Panc1 (cell line): Measurements from ENCODE around the gene CRIP2. TPM values are rescaled to one million over a fixed set of nuclear protein-coding genes. Genes with fewer than 3 reads are reported as not detected.
A peak's percentile ranks its signal among the peaks of the same experiment; 100 is the strongest.

ENCODE experiments used
- ATAC-seq: fragments of 200-7000 bp; cut with Tn5 transposase; 2 replicates; pipeline ENCODE4 v1.9.1; 2020; ENCODE audit warnings: mild to moderate bottlenecking, moderate library complexity
- BruUV-seq: library from RNA; stranded (reverse); fragments of 400-500 nt; replicated peaks from 2 replicates; lab custom pipeline; 2021; lab: Mats Ljungman, UMichigan
- CTCF ChIA-PET: fragments of 300-600 bp; sonication (Branson Sonifier 250); formaldehyde crosslinking; loops from one replicate; lab custom pipeline; 2022; ENCODE audit warnings: antibody characterized with exemption; lab: Charles Lee
- POLR2A ChIA-PET: fragments of 300-600 bp; sonication (Branson Sonifier 250); formaldehyde crosslinking; loops from one replicate; lab custom pipeline; 2022; ENCODE audit warnings: antibody characterized with exemption; lab: Charles Lee
- DNase-seq: peaks from one replicate; pipeline ENCODE4 v3.0.0-alpha.2; 2010; ENCODE audit warnings: low read depth, low spot score
- H3K27ac ChIP-seq: 2 replicates; pipeline ENCODE4 v1.5.1; 2011; ENCODE audit warnings: mild to moderate bottlenecking, low read length, inconsistent platforms
- H3K27me3 ChIP-seq: fragments of 200-500 bp; sonication (Bioruptor generic); 2 replicates; pipeline ENCODE4 v1.6.0; 2014; ENCODE audit warnings: low read length, inconsistent platforms; ENCODE audit not compliant: control insufficient read depth, insufficient read depth
- H3K36me3 ChIP-seq: fragments of 200-500 bp; sonication (Bioruptor generic); 2 replicates; pipeline ENCODE4 v1.5.1; 2014; ENCODE audit warnings: inconsistent platforms, mild to moderate bottlenecking, low read length, moderate library complexity; ENCODE audit not compliant: control insufficient read depth, insufficient read depth
- H3K4me1 ChIP-seq: 2 replicates; pipeline ENCODE4 v1.5.1; 2011; ENCODE audit warnings: inconsistent platforms, mild to moderate bottlenecking, low read length, moderate library complexity; ENCODE audit not compliant: control insufficient read depth, insufficient read depth
- H3K4me3 ChIP-seq, 2 experiments: 2 replicates each; pipeline ENCODE4 v1.5.1; 2011 to 2012; ENCODE audit warnings: low read depth in 2 of 2, low read length in 2 of 2, mild to moderate bottlenecking in 2 of 2, inconsistent platforms in 1 of 2, moderate library complexity in 1 of 2
- H3K9me3 ChIP-seq: fragments of 200-500 bp; sonication (Bioruptor generic); 2 replicates; pipeline ENCODE4 v1.5.1; 2014; ENCODE audit warnings: low read depth, mild to moderate bottlenecking, inconsistent platforms, low read length, moderate library complexity; ENCODE audit not compliant: control insufficient read depth, insufficient read depth
- POLR2AphosphoS5 ChIP-seq: IDR thresholded peaks from 2 replicates; pipeline ENCODE4 v1.6.1; 2012; ENCODE audit warnings: mild to moderate bottlenecking, low read depth, low read length, moderate library complexity
- SIN3A ChIP-seq: IDR thresholded peaks from 2 replicates; pipeline ENCODE4 v1.6.1; 2012; ENCODE audit warnings: low read depth, mild to moderate bottlenecking, low read length, moderate library complexity, borderline replicate concordance; ENCODE audit not compliant: insufficient read depth
- TCF7L2 ChIP-seq: IDR thresholded peaks from 2 replicates; pipeline ENCODE4 v1.6.1; 2011; ENCODE audit warnings: mild to moderate bottlenecking, low read depth, low read length, inconsistent platforms
- in situ Hi-C: cut with HindIII; loops from 2 replicates; pipeline ENCODE4 v1.10.0; 2016; ENCODE audit warnings: low sequenced_read_pairs, low pct_unique_long_range_greater_than_20kb
- intact Hi-C: fragments of 100-400 bp; cut with micrococcal nuclease; formaldehyde crosslinking; loops from one replicate; pipeline ENCODE4 v1.10.0; 2022; ENCODE audit not compliant: unreplicated experiment
- total RNA-seq: library from RNA; stranded (reverse); gene quantifications from one replicate; pipeline ENCODE4 v1.2.1, GENCODE V29; 2021; ENCODE audit not compliant: unreplicated experiment
- TF ChIP-seq, protein P1 (sequence below), 2 experiments: IDR thresholded peaks; 2 replicates each; pipeline ENCODE4 v1.6.1; 2011 to 2012; ENCODE audit warnings: low read depth in 2 of 2, control low read depth in 1 of 2, low read length in 1 of 2, mild to moderate bottlenecking in 1 of 2, moderate library complexity in 1 of 2; ENCODE audit not compliant: insufficient read depth in 1 of 2
- TF ChIP-seq, protein P2 (sequence below): fragments of 450-650 bp; IDR thresholded peaks from 2 replicates; pipeline ENCODE4 v1.5.1; 2017; ENCODE audit warnings: mild to moderate bottlenecking

Gene CRIP2
- total RNA-seq, 1 experiment from 2014 or later: 280 TPM

DNA sequence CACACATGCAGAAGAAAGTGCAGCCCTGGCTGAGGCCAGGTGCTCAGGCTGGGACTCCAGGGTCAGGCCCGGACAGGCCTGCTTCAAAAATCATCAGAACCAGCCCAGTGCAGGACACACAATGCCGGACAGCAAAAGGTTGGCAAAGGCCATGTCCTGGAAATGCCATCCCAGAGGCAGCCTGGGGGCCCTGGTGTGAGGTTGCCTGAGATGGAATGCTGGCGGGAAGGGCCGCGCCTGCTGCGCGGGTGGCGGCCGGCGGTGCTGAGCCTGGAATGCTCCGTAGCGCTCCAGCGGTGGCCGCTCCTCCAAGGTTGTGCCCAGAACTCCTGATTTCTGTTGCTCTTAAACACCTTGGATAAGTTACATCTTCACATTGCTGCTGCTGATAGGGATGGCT, 21.7 kb upstream of the CRIP2 start:
- ChIA-PET CTCF (no interaction called here), POLR2A (interaction anchor here (0.5 kb wide), 1 partner anchor 80 kb away, joined by 3 read pairs; no protein-coding TSS in a partner anchor)

DNA sequence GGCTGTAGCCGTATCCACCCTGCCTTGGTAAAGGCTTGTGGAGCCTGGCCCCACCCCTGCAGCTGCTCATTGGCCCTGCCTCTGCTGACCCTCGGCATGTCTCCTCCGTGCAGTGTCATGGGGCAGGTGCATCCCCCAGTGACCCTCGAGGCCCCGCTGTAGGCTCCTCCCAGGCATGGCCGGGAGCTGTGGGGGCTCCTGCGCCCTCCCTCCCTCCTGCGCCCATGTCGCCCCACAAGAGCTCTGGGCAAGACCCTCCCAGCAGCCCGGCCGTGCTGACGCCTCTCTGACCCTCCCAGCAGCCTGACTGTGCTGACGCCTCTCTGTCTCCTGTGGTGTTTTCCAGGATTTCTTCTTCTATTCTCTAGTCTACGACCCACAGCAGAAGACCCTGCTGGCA, 20.8 kb upstream of the CRIP2 start:
- Histone ChIP-seq H3K4me3 (no peak overlapping the region), H3K27ac (no peak overlapping the region), H3K36me3 (no peaks in the 10 kb centered on the region; the same call in 1 of the 2 replicates), H3K27me3 (no peaks in the 10 kb centered on the region), H3K9me3 (no peaks in the 10 kb centered on the region), H3K4me1 (no peaks in the 10 kb centered on the region)
- ChIA-PET POLR2A (no interaction called here), CTCF (no interaction called here)
- intact Hi-C loops: no loop called here
- TSS peak; percentile 61 for BruUV-seq
- TF ChIP-seq POLR2AphosphoS5: no peak
- TF ChIP-seq, protein P1, sequence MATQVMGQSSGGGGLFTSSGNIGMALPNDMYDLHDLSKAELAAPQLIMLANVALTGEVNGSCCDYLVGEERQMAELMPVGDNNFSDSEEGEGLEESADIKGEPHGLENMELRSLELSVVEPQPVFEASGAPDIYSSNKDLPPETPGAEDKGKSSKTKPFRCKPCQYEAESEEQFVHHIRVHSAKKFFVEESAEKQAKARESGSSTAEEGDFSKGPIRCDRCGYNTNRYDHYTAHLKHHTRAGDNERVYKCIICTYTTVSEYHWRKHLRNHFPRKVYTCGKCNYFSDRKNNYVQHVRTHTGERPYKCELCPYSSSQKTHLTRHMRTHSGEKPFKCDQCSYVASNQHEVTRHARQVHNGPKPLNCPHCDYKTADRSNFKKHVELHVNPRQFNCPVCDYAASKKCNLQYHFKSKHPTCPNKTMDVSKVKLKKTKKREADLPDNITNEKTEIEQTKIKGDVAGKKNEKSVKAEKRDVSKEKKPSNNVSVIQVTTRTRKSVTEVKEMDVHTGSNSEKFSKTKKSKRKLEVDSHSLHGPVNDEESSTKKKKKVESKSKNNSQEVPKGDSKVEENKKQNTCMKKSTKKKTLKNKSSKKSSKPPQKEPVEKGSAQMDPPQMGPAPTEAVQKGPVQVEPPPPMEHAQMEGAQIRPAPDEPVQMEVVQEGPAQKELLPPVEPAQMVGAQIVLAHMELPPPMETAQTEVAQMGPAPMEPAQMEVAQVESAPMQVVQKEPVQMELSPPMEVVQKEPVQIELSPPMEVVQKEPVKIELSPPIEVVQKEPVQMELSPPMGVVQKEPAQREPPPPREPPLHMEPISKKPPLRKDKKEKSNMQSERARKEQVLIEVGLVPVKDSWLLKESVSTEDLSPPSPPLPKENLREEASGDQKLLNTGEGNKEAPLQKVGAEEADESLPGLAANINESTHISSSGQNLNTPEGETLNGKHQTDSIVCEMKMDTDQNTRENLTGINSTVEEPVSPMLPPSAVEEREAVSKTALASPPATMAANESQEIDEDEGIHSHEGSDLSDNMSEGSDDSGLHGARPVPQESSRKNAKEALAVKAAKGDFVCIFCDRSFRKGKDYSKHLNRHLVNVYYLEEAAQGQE (IDR thresholded peaks at IDR 0.05; ENCODE audit: insufficient read depth in 1 of 2, low read depth in 2 of 2, low read length in 1 of 2): no peak
- no peak for TF ChIP-seq SIN3A
- TF ChIP-seq, protein P2, sequence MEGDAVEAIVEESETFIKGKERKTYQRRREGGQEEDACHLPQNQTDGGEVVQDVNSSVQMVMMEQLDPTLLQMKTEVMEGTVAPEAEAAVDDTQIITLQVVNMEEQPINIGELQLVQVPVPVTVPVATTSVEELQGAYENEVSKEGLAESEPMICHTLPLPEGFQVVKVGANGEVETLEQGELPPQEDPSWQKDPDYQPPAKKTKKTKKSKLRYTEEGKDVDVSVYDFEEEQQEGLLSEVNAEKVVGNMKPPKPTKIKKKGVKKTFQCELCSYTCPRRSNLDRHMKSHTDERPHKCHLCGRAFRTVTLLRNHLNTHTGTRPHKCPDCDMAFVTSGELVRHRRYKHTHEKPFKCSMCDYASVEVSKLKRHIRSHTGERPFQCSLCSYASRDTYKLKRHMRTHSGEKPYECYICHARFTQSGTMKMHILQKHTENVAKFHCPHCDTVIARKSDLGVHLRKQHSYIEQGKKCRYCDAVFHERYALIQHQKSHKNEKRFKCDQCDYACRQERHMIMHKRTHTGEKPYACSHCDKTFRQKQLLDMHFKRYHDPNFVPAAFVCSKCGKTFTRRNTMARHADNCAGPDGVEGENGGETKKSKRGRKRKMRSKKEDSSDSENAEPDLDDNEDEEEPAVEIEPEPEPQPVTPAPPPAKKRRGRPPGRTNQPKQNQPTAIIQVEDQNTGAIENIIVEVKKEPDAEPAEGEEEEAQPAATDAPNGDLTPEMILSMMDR: no peak
- no peak for TF ChIP-seq TCF7L2
- ATAC-seq: no peak
- in situ Hi-C loops: no loop called here
- DNase-seq: no peak

More for the DNA sequence above, 21.7 kb upstream of the CRIP2 start:
- H3K4me3 ChIP-seq: no peak overlapping the region
- no peaks in the 10 kb centered on the region for H3K9me3 ChIP-seq
- no peaks in the 10 kb centered on the region for H3K27me3 ChIP-seq
- ATAC-seq (no peak), DNase-seq (no peak)
- in situ Hi-C loops: no loop called here
- intact Hi-C loops: no loop called here
- no peak overlapping the region for H3K27ac ChIP-seq
- TSS peak; percentile 41 for BruUV-seq
- no peaks in the 10 kb centered on the region; the same call in 1 of the 2 replicates for H3K36me3 ChIP-seq
- no peaks in the 10 kb centered on the region for H3K4me1 ChIP-seq
- TF ChIP-seq SIN3A (no peak), POLR2AphosphoS5 (no peak), TCF7L2 (no peak)
- TF ChIP-seq, protein P1 (IDR thresholded peaks at IDR 0.05; ENCODE audit: insufficient read depth in 1 of 2, low read depth in 2 of 2, low read length in 1 of 2): no peak
- TF ChIP-seq, protein P2: no peak
